Liver (tissue), 3 donors: Measurements from ENCODE around the gene PLA2G5.

Experiments
- CTCF ChIP-seq: fragments of 150-350 bp; IDR thresholded peaks from 2 replicates; pipeline ENCODE4 v1.5.1; 2017; ENCODE audit warnings: improper control_type of control experiment, low read depth, low read length; ENCODE audit not compliant: missing input control
- MAX ChIP-seq: IDR thresholded peaks from 2 replicates; pipeline ENCODE4 v1.6.1; 2016; ENCODE audit warnings: antibody characterized with exemption
- RAD21 ChIP-seq, 2 donors: IDR thresholded peaks; 2 replicates each; pipeline ENCODE4 v1.6.1; 2016; ENCODE audit warnings: antibody characterized with exemption in 2 of 2, mild to moderate bottlenecking in 2 of 2
- SP1 ChIP-seq: IDR thresholded peaks from 2 replicates; pipeline ENCODE4 v1.6.1; 2018; ENCODE audit warnings: antibody characterized with exemption, mild to moderate bottlenecking
- TAF1 ChIP-seq: conservative IDR thresholded peaks from 2 replicates; pipeline ENCODE4 v1.6.1; 2016; ENCODE audit warnings: antibody characterized with exemption, mild to moderate bottlenecking
- donor health status: healthy.
- donor health status: healthy.

GRCh38 chr1:20074055-20074724 is 4.2 kb downstream of the PLA2G5 start:
- no peak for TF ChIP-seq MAX
- TF ChIP-seq CTCF: no peak
- no peak for TF ChIP-seq RAD21 (IDR thresholded peaks at IDR 0.05)
- TF ChIP-seq TAF1: no peak
- TF ChIP-seq SP1: no peak
